OCI-LY7 (cell line): ENCODE results near the gene ALG11. TPM values are rescaled to one million over a fixed set of nuclear protein-coding genes. Genes with fewer than 3 reads are reported as not detected.

Experiments
- BruUV-seq: library from RNA; stranded (reverse); fragments of 400-500 nt; replicated peaks from 2 replicates; lab custom pipeline; 2021; lab: Mats Ljungman, UMichigan
- CTCF ChIA-PET: fragments of 300-600 bp; sonication (Branson Sonifier 250); formaldehyde crosslinking; loops from one replicate; lab custom pipeline; 2022; ENCODE audit warnings: antibody characterized with exemption; ENCODE audit not compliant: unreplicated experiment; lab: Charles Lee
- POLR2A ChIA-PET: fragments of 300-600 bp; sonication (Branson Sonifier 250); formaldehyde crosslinking; loops from one replicate; lab custom pipeline; 2022; ENCODE audit warnings: antibody characterized with exemption; lab: Charles Lee
- DNase-seq: peaks from one replicate; pipeline ENCODE4 v3.0.0-alpha.2; 2015; ENCODE audit warnings: low spot score
- H2AFZ ChIP-seq: fragments of 200-600 bp; sonication (generic), shearing (Covaris generic); 2 replicates; pipeline ENCODE4 v1.6.1; 2014; ENCODE audit warnings: mild to moderate bottlenecking, antibody characterized with exemption, low read length, moderate library complexity
- H3K27ac ChIP-seq: fragments of 200-600 bp; sonication (generic); 2 replicates; pipeline ENCODE4 v1.5.1; 2014; ENCODE audit warnings: mixed run types, low read depth, mild to moderate bottlenecking, moderate library complexity, low read length, inconsistent platforms; ENCODE audit not compliant: poor library complexity, severe bottlenecking
- H3K36me3 ChIP-seq: fragments of 200-600 bp; sonication (generic); 2 replicates; pipeline ENCODE4 v1.6.1; 2014; ENCODE audit warnings: mild to moderate bottlenecking, antibody characterized with exemption, low read length, moderate library complexity, mixed read lengths; ENCODE audit not compliant: insufficient read depth
- H3K4me1 ChIP-seq: fragments of 200-600 bp; sonication (generic); 2 replicates; pipeline ENCODE4 v1.5.1; 2014; ENCODE audit warnings: mild to moderate bottlenecking, low read length; ENCODE audit not compliant: insufficient read depth, poor library complexity, severe bottlenecking
- H3K4me2 ChIP-seq: fragments of 200-600 bp; sonication (generic); 2 replicates; pipeline ENCODE4 v1.6.1; 2014; ENCODE audit warnings: mild to moderate bottlenecking, low read length
- H3K4me3 ChIP-seq: fragments of 200-600 bp; sonication (generic); 2 replicates; pipeline ENCODE4 v1.5.1; 2014; ENCODE audit warnings: mild to moderate bottlenecking, low read depth, low read length; ENCODE audit not compliant: poor library complexity, severe bottlenecking
- H3K79me2 ChIP-seq: fragments of 200-600 bp; sonication (generic); 2 replicates; pipeline ENCODE4 v1.6.1; 2016; ENCODE audit warnings: low read depth, mild to moderate bottlenecking, low read length, moderate library complexity, mixed read lengths; ENCODE audit not compliant: insufficient read depth
- H3K9me2 ChIP-seq: fragments of 200-600 bp; sonication (generic); 2 replicates; pipeline ENCODE4 v1.6.1; 2016; ENCODE audit warnings: mild to moderate bottlenecking, low read length, mixed read lengths; ENCODE audit not compliant: insufficient read depth
- H3K9me3 ChIP-seq: fragments of 200-600 bp; sonication (generic); 2 replicates; pipeline ENCODE4 v1.6.1; 2014; ENCODE audit warnings: mild to moderate bottlenecking, mixed run types, low read length, mixed read lengths
- H4K20me1 ChIP-seq: fragments of 200-600 bp; sonication (generic); 2 replicates; pipeline ENCODE4 v1.6.1; 2014; ENCODE audit warnings: mild to moderate bottlenecking, antibody characterized with exemption, low read length, moderate library complexity, mixed read lengths; ENCODE audit not compliant: insufficient read depth
- EZH2phosphoT487 ChIP-seq: fragments of 200-600 bp; sonication (generic); IDR thresholded peaks from 2 replicates; pipeline ENCODE4 v1.6.1; 2018; ENCODE audit warnings: low read depth, borderline replicate concordance, mild to moderate bottlenecking, mixed run types, antibody characterized with exemption, low read length, moderate library complexity, mixed read lengths
- intact Hi-C: fragments of 100-400 bp; cut with micrococcal nuclease; formaldehyde crosslinking; loops from one replicate; pipeline ENCODE4 v1.10.0; 2022; ENCODE audit not compliant: unreplicated experiment
- total RNA-seq, 2 experiments: library from RNA; depleted of rRNA in 1 of 2; stranded (reverse); fragments of >200 nt in 1 of 2; shearing (Covaris generic) in 1 of 2; gene quantifications; 2 replicates each; pipeline ENCODE4 v1.2.3, GENCODE V29; 2014 to 2022
- TF ChIP-seq, protein P1 (sequence below): fragments of 200-600 bp; sonication (generic); conservative IDR thresholded peaks from 2 replicates; pipeline ENCODE4 v1.5.1; 2014; ENCODE audit warnings: mild to moderate bottlenecking, antibody characterized with exemption, low read length, moderate library complexity, mixed read lengths

ALG11 gene
- total RNA-seq, 2 experiments from 2014 or later, result 14.1 to 19.4 TPM

DNA sequence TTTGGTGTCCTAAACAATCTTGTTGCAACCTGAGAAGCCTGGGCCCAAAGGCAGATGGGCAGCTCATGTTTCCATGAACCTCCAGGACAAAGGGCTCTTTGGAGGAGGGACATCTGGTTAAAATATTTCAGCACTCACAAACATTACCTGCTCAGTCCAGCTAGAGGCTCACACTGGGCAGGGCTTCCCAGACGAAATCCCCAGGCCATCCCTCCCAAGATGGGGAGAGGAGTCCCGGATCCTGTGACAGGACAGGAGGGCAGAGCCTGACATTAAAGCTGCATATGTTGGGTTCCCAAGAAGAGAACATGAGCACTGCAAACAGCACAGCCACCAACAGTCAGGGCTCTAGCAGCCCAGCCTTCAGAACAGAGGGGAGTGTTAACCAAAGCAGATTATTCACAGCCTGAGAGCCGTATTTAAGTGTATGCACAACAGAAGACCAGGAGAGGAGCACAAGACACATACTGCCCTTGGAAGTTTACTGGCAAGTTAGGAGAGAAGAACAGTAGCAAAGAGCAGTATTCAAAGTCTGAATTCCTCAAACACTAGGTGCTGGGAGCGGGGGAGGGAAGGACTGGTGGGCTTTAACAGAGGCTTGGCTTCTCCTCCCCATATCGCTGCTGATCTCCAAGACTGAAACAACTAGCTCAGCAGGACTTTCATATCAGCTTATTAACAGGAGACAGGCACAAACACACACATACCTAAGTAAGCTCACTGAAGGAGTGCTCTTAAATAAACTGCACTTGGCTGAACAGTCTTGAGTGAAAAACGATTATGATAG, 13.3 kb upstream of the ALG11 start:
- H3K4me2 ChIP-seq, result no peak overlapping the region
- no peaks in the 10 kb centered on the region for H3K36me3 ChIP-seq
- intact Hi-C loops, result no loop called here
- no peaks in the 10 kb centered on the region for H3K9me3 ChIP-seq
- no peaks in the 10 kb centered on the region for H3K9me2 ChIP-seq
- TF ChIP-seq, protein P1, sequence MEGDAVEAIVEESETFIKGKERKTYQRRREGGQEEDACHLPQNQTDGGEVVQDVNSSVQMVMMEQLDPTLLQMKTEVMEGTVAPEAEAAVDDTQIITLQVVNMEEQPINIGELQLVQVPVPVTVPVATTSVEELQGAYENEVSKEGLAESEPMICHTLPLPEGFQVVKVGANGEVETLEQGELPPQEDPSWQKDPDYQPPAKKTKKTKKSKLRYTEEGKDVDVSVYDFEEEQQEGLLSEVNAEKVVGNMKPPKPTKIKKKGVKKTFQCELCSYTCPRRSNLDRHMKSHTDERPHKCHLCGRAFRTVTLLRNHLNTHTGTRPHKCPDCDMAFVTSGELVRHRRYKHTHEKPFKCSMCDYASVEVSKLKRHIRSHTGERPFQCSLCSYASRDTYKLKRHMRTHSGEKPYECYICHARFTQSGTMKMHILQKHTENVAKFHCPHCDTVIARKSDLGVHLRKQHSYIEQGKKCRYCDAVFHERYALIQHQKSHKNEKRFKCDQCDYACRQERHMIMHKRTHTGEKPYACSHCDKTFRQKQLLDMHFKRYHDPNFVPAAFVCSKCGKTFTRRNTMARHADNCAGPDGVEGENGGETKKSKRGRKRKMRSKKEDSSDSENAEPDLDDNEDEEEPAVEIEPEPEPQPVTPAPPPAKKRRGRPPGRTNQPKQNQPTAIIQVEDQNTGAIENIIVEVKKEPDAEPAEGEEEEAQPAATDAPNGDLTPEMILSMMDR, result no peak
- no peak for TF ChIP-seq EZH2phosphoT487
- H3K4me1 ChIP-seq, result no peaks in the 10 kb centered on the region
- no TSS peak for BruUV-seq
- H4K20me1 ChIP-seq, result no peaks in the 10 kb centered on the region; the same call in 1 of the 2 replicates
- no peak overlapping the region for H3K27ac ChIP-seq
- no peaks in the 10 kb centered on the region for H3K79me2 ChIP-seq
- no peak overlapping the region for H3K4me3 ChIP-seq
- ChIA-PET CTCF (no interaction called here), POLR2A (no interaction called here)
- DNase-seq, result no peak
- H2AFZ ChIP-seq, result no peak overlapping the region

GRCh38 chr13:51999510-51999911, 12.7 kb upstream of the ALG11 start:
- no peaks in the 10 kb centered on the region for H3K79me2 ChIP-seq
- H3K9me3 ChIP-seq, result no peaks in the 10 kb centered on the region
- CTCF ChIA-PET, result no interaction called here
- H4K20me1 ChIP-seq, result no peaks in the 10 kb centered on the region; the same call in 1 of the 2 replicates
- no peak overlapping the region for H3K4me3 ChIP-seq
- BruUV-seq, result no TSS peak
- H3K27ac ChIP-seq, result no peak overlapping the region
- H3K9me2 ChIP-seq, result no peaks in the 10 kb centered on the region
- POLR2A ChIA-PET, result no interaction called here
- H3K36me3 ChIP-seq, result no peaks in the 10 kb centered on the region
- H3K4me2 ChIP-seq, result no peak overlapping the region
- H2AFZ ChIP-seq, result no peak overlapping the region
- no peak for TF ChIP-seq EZH2phosphoT487
- TF ChIP-seq, protein P1, result no peak
- intact Hi-C loops, result no loop called here
- DNase-seq, result no peak
- no peaks in the 10 kb centered on the region for H3K4me1 ChIP-seq

- H3K9me3 ChIP-seq, result no peaks in the 10 kb centered on the region
- H4K20me1 ChIP-seq, result no peaks in the 10 kb centered on the region; the same call in 1 of the 2 replicates
- CTCF ChIA-PET, result no interaction called here
- no peaks in the 10 kb centered on the region for H3K9me2 ChIP-seq
- no peaks in the 10 kb centered on the region for H3K79me2 ChIP-seq
- no peak overlapping the region for H3K27ac ChIP-seq
- no peaks in the 10 kb centered on the region for H3K4me1 ChIP-seq
- DNase-seq, result no peak
- no peak for TF ChIP-seq EZH2phosphoT487
- TF ChIP-seq, protein P1, result no peak
- no peak overlapping the region for H3K4me3 ChIP-seq
- no TSS peak for BruUV-seq
- no peak overlapping the region for H2AFZ ChIP-seq
- intact Hi-C loops, result loop anchor here (2.0 to 5.0 kb wide), 3 partner anchors 127 to 237 kb away; no protein-coding TSS in a partner anchor
- no peak overlapping the region for H3K4me2 ChIP-seq
- POLR2A ChIA-PET, result no interaction called here
- no peaks in the 10 kb centered on the region for H3K36me3 ChIP-seq
Observed at GRCh38 chr13:51999921-52000320, 12.3 kb upstream of the ALG11 start.
